SU-DHL-6 (cell line): ENCODE results near the gene FBXO47.

ENCODE experiments used
- H2AFZ ChIP-seq: fragments of 200-600 bp; sonication (generic); 2 replicates; pipeline ENCODE4 v1.6.1; 2014; ENCODE audit warnings: low read depth, mild to moderate bottlenecking, moderate library complexity, mixed read lengths, antibody characterized with exemption, low read length; ENCODE audit not compliant: severe bottlenecking
- H3F3A ChIP-seq: fragments of 200-600 bp; shearing (Covaris generic); 2 replicates; pipeline ENCODE4 v1.6.0; 2016; ENCODE audit warnings: antibody characterized with exemption, mild to moderate bottlenecking; ENCODE audit not compliant: insufficient read depth
- H3K27ac ChIP-seq: fragments of 200-600 bp; sonication (generic); 2 replicates; pipeline ENCODE4 v1.5.1; 2016; ENCODE audit warnings: low read depth, mild to moderate bottlenecking, low read length, moderate library complexity, mixed read lengths
- H3K27me3 ChIP-seq: fragments of 200-600 bp; sonication (generic), shearing (Covaris generic); 2 replicates; pipeline ENCODE4 v1.6.0; 2014; ENCODE audit warnings: mild to moderate bottlenecking, low read length
- H3K36me3 ChIP-seq: fragments of 200-600 bp; sonication (generic); 2 replicates; pipeline ENCODE4 v1.6.1; 2014; ENCODE audit warnings: mild to moderate bottlenecking, low read length, mixed read lengths
- H3K4me2 ChIP-seq: fragments of 300-600, 200-600 bp; shearing (Covaris generic), sonication (generic); 2 replicates; pipeline ENCODE4 v1.6.0; 2014; ENCODE audit warnings: low read length, low read depth, mild to moderate bottlenecking; ENCODE audit not compliant: poor library complexity, severe bottlenecking
- H3K4me3 ChIP-seq: fragments of 200-600 bp; sonication (generic); 2 replicates; pipeline ENCODE4 v1.5.1; 2014; ENCODE audit warnings: antibody characterized with exemption, low read length, mild to moderate bottlenecking, mixed read lengths; ENCODE audit not compliant: insufficient read depth, poor library complexity, severe bottlenecking
- H3K79me2 ChIP-seq: fragments of 200-600 bp; sonication (generic); 2 replicates; pipeline ENCODE4 v1.6.1; 2014; ENCODE audit warnings: mild to moderate bottlenecking, low read length, moderate library complexity; ENCODE audit not compliant: insufficient read depth
- H3K9ac ChIP-seq: fragments of 200-600 bp; sonication (generic); 2 replicates; pipeline ENCODE4 v1.7.0; 2014; ENCODE audit warnings: mild to moderate bottlenecking, low read length
- H3K9me2 ChIP-seq: fragments of 200-600 bp; sonication (generic); replicated peaks from 2 replicates; pipeline ENCODE4 v1.6.1; 2014; ENCODE audit warnings: low read length; ENCODE audit not compliant: insufficient read depth
- H3K9me3 ChIP-seq: fragments of 200-600 bp; sonication (generic); 2 replicates; pipeline ENCODE4 v1.6.1; 2014; ENCODE audit warnings: low read length, mixed read lengths; ENCODE audit not compliant: insufficient read depth
- H4K20me1 ChIP-seq: fragments of 200-600 bp; sonication (generic); 2 replicates; pipeline ENCODE4 v1.6.1; 2014; ENCODE audit warnings: low read depth, mild to moderate bottlenecking, antibody characterized with exemption, low read length, moderate library complexity, mixed read lengths
- CTCF ChIP-seq: fragments of 200-600 bp; sonication (generic); IDR thresholded peaks from one replicate; pipeline ENCODE4 v1.5.1; 2017; ENCODE audit warnings: antibody characterized with exemption, mild to moderate bottlenecking, low read length, moderate library complexity; ENCODE audit not compliant: insufficient read depth, poor library complexity, severe bottlenecking
- EZH2phosphoT487 ChIP-seq: fragments of 200-600 bp; sonication (generic), shearing (Covaris generic); conservative IDR thresholded peaks from 2 replicates; pipeline ENCODE4 v1.6.1; 2018; ENCODE audit warnings: mild to moderate bottlenecking, antibody characterized with exemption, low read length, moderate library complexity, mixed read lengths

The FBXO47 gene

GRCh38 chr17:38893607-38894006, 73.6 kb downstream of the FBXO47 start:
- no peak overlapping the region for H2AFZ ChIP-seq
- H3K79me2 ChIP-seq = 0 out of 2 replicates have a peak, but pooled peaks cover under 1% of the 10 kb centered on the region
- no peak overlapping the region for H3K27ac ChIP-seq
- no peaks in the 10 kb centered on the region for H3K27me3 ChIP-seq
- H3K9me2 ChIP-seq = no peaks in the 10 kb centered on the region
- H3K4me2 ChIP-seq = no peak overlapping the region
- TF ChIP-seq EZH2phosphoT487 = no peak
- no peak for TF ChIP-seq CTCF
- no peaks in the 10 kb centered on the region for H3K36me3 ChIP-seq
- H4K20me1 ChIP-seq = no peaks in the 10 kb centered on the region
- H3K9me3 ChIP-seq = no peaks in the 10 kb centered on the region
- H3F3A ChIP-seq = peaks cover 8% of the 10 kb centered on the region; the same call in 1 of the 2 replicates
- no peak overlapping the region for H3K9ac ChIP-seq
- H3K4me3 ChIP-seq = no peak overlapping the region

- Histone ChIP-seq H3K9me3 (no peaks in the 10 kb centered on the region), H4K20me1 (no peaks in the 10 kb centered on the region), H3K27ac (no peak overlapping the region), H3K27me3 (no peaks in the 10 kb centered on the region), H3K4me2 (no peak overlapping the region), H3K9ac (no peak overlapping the region), H3K79me2 (0 out of 2 replicates have a peak, but pooled peaks cover 4% of the 10 kb centered on the region), H3K4me3 (no peak overlapping the region), H3K9me2 (no peaks in the 10 kb centered on the region), H3K36me3 (no peaks in the 10 kb centered on the region), H2AFZ (no peak overlapping the region), H3F3A (peaks cover 3% of the 10 kb centered on the region; the same call in 1 of the 2 replicates)
- TF ChIP-seq CTCF (no peak), EZH2phosphoT487 (no peak)
These were observed 74.1 kb downstream of the FBXO47 start for GRCh38 chr17:38893113-38893512.

- H3K79me2 ChIP-seq = 0 out of 2 replicates have a peak, but pooled peaks cover 4% of the 10 kb centered on the region
- H3F3A ChIP-seq = no peaks in the 10 kb centered on the region
These were observed 74.6 kb downstream of the FBXO47 start for GRCh38 chr17:38892620-38893019.

GRCh38 chr17:38892083-38892482, 75.1 kb downstream of the FBXO47 start:
- Histone ChIP-seq H3K27me3 (no peaks in the 10 kb centered on the region), H3K27ac (no peak overlapping the region), H3F3A (no peaks in the 10 kb centered on the region), H3K9me3 (no peaks in the 10 kb centered on the region), H3K4me2 (no peak overlapping the region), H3K79me2 (0 out of 2 replicates have a peak, but pooled peaks cover 6% of the 10 kb centered on the region), H3K9me2 (no peaks in the 10 kb centered on the region), H4K20me1 (no peaks in the 10 kb centered on the region), H3K9ac (no peak overlapping the region), H2AFZ (no peak overlapping the region), H3K36me3 (no peaks in the 10 kb centered on the region), H3K4me3 (no peak overlapping the region)
- TF ChIP-seq EZH2phosphoT487 (no peak), CTCF (no peak)

More at GRCh38 chr17:38892620-38893019, 74.6 kb downstream of the FBXO47 start:
- no peaks in the 10 kb centered on the region for H3K9me3 ChIP-seq
- TF ChIP-seq EZH2phosphoT487 = no peak
- no peak overlapping the region for H3K4me2 ChIP-seq
- H2AFZ ChIP-seq = no peak overlapping the region
- H3K27ac ChIP-seq = no peak overlapping the region
- no peaks in the 10 kb centered on the region for H4K20me1 ChIP-seq
- no peaks in the 10 kb centered on the region for H3K27me3 ChIP-seq
- H3K36me3 ChIP-seq = no peaks in the 10 kb centered on the region
- H3K9me2 ChIP-seq = no peaks in the 10 kb centered on the region
- H3K9ac ChIP-seq = no peak overlapping the region
- no peak overlapping the region for H3K4me3 ChIP-seq
